Left ventricle myocardium superior (tissue), 1 donor: ENCODE data around the gene LRRFIP1. TPM values are rescaled to one million over a fixed set of nuclear protein-coding genes. Genes with fewer than 3 reads are reported as not detected.
A peak's percentile ranks its signal among the peaks of the same experiment; 100 is the strongest.

Experiments
- ATAC-seq: fragments of 200-7000 bp; cut with Tn5 transposase; one replicate; pipeline ENCODE4 v1.9.1; 2020; ENCODE audit warnings: mild to moderate bottlenecking, moderate library complexity
- DNase-seq: peaks from one replicate; pipeline ENCODE4 v3.0.0-alpha.2; 2020
- intact Hi-C: fragments of 100-400 bp; cut with micrococcal nuclease; formaldehyde crosslinking; loops from one replicate; pipeline ENCODE4 v1.11.0; 2022
- total RNA-seq: library from RNA; stranded (reverse); fragmentation: NEBNext Ultra II Directional; extraction: Animal tissue kit (Norgen Biotek cat#: 25700); gene quantifications from one replicate; pipeline ENCODE4 v1.2.1, GENCODE V29; 2021
- donor health status: DM: no; HTN: yes; CAD: no; lungs with severe emphysema.

The LRRFIP1 gene
- total RNA-seq, 1 donor from 2014 or later = 101 TPM

DNA sequence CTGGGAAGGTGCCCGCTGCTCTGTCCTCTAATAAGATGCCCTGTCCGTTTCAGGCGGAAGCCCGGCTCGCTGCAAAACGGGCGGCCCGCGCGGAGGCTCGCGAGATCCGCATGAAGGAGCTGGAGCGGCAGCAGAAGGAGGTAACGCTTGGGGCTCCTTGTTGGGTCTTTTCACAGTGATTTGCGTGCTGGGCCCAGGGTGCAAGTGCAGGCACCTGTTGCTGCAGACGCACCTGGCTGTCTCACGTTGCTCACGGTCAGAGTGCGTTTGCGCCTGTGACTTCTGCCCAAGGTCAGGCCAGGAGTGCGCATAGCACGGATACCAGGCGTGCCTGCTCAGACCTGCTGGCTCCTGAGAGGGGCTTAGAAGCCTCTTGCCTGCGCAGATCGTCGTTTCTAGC is 81.1 kb downstream of the LRRFIP1 start:
- no peak for DNase-seq
- intact Hi-C loops = no loop called here
- peak; percentile 9 for ATAC-seq

DNA sequence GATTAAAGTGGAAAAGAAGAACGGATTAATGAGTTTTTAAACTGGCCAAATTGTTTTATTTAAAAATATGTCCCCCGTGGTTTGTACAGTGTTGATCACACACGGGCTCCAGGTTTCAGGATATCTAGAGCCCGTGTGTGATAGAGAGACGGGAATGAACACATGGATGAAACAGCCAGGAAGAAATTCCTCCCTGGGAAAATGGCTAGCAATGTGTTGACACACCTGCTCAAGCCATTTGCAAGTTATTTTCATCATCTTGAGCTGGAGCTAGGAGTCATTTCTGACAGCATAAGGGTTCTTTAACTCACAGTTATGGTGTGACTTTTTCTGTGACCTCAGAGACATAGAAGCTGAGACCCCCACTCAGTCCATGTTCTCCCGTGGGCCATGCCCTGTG is 81.6 kb downstream of the LRRFIP1 start:
- DNase-seq = no peak

DNA sequence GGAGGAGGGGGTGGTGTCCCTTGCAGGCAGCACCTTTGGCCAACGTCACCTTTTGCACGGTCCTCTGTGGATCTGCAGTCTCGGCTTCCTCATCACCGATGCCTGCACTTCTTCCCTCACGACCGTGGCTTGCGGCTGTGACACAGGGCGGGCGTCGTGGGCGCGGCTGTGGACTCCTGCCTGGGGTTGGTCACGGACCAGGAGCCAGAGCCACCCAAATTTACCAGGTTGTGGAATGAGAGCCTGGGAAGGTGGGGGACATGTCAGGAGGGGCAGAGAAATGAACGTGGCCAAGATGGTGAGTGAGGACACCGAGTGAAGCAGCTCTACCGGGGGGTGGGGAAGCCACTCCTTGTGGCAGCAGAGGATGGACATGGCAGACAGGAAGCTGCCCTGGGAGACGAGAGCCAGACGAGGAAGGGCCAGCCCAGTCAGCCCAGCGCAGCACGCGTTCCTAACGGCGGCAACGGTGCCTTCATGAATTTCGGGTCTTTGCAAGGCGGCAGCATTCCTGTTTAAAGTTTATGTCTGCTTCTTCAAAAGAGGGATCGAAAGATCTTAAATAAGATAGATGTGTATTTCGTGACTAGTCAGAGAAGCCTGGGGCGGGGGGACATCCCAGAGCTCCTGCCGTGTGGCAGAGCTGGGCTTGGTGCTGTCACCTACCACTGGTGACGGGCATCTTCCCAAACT is 84.2 kb downstream of the LRRFIP1 start:
- intact Hi-C loops = no loop called here
- ATAC-seq (no peak), DNase-seq (no peak)

More for the DNA sequence above, 81.6 kb downstream of the LRRFIP1 start:
- intact Hi-C loops = no loop called here
- ATAC-seq = no peak

DNA sequence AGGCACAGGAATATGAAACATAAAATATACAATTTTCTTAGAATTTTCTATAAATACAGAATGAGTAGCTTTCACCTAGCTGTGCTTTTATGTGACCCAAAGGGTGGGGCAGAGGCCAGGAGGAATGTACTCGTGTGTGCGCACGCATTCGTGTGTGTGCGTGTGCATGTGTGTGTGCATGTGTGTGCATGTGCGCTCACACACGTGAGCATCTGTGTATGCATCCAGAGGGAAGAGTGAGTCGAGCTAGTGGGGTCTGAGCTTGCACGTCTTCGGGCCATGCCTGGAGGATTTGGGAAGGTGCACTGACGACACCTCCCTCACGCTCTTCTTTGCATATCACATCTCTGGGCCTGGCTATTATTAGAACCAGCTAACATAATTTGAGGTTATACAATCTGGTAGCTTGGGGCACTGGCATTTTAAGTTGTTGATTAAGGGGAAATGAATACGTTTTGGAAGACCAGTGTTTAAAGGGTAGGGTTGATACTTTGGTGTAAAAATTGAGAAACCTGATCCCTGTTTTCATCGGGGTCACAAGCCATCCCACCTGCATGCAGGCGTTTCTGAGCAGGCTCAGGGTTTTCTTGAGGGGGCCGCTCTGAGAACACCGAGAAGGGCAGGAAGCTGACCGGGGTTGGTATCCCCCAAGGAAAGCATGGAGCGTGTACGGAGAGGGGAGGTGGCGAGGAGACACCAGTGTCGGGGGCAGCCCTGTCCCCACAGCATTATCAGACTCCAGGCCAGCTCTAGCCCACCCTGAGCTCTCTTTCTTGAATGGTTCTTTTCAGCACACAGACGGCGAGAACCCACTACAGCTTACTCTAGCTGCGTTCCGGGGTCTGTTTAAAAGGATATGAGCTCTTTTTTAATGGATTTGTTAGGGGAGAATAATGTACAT is 85.3 kb downstream of the LRRFIP1 start:
- peak; percentile 60 for ATAC-seq
- intact Hi-C loops = no loop called here
- DNase-seq = no peak

DNA sequence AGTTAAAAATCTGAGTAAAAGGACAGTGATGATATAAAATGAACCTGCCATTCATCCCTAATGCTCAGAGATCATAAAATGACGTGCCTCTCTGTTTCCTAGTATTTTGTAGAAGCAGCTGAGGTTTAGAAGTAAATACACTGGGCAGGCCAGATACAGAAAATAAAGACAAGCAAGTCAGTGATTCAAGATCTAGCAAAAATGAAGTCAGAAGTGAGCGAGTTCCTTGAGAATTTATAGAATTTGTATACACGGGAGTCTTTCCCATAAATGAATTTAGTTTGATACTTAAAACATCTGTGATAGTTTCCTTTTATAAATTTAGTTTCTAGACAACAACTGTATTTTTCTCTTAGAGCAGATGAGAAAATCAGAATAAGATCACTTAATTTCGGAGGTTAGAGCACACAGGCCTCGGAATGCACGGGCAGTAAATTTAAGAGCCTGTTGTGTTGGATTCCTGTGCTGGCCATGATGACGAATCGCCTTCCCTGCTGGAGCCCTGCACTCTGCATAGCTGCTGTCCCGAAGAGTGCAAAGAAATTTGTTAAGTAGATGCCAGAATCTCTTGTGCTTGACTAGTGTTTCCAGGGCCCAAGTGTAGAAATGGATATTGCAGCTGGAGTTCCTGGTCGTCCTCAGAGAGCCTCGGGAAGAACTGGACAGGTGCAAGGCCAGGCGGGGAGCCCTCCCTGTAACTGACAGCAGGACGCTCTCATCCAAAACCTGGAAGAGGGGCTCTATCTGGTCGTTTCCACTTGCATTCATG is 87.5 kb downstream of the LRRFIP1 start:
- intact Hi-C loops = no loop called here
- DNase-seq = no peak
- peak; percentile 77 for ATAC-seq

DNA sequence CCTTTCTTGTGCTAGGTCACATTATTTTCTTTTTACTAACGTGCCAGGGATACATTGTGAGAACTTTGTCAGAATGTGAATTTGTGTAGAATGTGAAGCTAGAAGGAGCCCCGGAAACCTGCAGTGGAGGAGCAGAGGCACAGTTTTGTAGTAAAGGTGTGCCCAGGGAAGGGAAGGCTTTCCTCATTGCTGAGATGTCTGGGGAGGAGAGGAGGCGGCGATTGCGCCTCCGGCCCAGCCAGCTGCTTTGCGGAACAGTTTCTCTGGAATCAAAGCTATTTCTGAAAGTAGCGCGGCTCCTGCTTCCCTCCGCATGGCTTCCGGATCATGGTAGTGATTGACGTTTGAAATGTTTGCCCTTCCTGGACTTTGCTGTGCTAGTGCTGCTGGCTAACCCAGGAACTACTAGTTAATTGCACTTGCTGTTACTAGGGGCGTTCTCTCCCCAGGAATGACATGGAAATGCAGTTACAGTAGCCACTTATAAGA is 88.1 kb downstream of the LRRFIP1 start:
- intact Hi-C loops = no loop called here
- peak; percentile 56 for ATAC-seq
- DNase-seq = peak; percentile 52

DNA sequence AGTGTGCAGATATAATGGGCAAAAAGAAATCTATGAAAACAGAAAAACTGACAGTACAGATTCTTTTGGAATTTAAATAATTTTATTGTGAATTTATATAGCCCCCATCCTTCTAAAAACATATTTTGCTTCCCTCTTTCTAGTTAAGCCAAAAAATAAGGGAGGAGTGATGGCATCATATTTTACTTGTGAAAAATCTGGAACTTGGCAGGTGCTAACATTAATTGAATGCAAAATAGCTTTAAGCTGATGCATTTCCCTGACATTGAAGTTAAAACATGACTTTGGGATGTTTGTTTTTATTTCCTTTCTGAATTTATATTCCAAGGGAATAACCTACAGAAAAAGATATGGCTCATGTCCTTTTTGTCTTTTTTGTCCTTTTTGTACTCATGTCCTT is 88.6 kb downstream of the LRRFIP1 start:
- DNase-seq (no peak), ATAC-seq (no peak)
- intact Hi-C loops = no loop called here

DNA sequence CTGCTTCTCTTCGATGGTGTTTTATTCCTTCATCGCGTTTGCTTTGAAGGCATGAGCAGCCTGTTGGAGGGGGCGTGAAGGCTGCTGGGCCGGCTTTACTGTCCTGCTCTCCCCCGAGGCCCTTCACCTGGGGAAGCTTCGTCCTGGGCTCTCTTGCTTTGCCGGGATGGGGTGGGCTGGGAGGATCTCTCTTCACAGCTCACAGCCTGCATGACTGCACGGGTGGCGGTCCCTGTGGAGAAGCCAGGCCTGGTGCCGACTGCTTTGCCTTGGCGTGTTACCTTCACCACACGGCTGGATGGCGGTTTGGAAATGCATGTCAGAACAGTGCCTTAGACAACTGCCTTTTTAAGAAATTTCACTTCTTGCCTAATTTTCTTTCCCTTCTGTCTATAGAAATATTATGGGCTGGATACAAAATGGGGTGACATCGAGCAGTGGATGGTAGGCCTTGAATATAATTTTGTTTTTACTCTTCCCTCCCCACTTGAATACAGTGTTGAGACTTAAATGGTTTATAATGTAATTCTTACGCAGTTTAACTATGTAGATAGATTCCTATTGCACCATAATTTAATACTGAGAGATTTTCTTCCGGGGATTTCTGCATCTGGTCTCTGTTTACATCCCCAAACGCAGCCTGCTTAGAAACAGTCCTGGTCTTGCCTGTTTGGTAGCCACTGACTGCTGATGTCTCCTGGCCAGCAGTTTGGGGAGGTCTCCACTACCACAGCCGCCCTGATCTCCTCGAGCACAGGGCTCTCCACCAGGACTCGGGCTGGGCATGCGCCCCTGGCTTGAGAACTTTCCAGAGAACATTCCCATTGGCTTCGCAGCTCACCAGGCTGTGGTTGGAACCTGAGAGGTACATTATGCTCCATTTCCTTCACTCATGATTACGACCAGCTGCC is 90.2 kb downstream of the LRRFIP1 start:
- ATAC-seq (no peak), DNase-seq (no peak)
- intact Hi-C loops = no loop called here

DNA sequence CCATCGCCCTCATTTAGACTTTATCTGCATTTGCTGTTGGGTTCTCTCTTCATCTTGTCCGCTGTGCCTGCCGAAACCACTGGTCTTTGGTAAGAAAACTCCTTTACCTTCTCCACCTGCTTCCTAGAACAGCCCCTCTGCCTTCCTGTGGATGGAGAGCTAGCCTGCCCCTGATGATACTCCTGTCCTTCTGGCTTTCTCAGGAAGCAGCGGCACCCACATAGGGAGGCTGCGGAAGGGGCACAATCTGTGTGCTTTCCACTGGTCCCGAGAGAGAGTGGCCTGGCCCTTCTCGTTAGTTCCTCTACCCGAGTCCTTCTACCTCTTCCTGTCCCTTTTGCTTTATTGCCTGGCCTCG is 90.9 kb downstream of the LRRFIP1 start:
- intact Hi-C loops = no loop called here
- DNase-seq (no peak), ATAC-seq (no peak)

DNA sequence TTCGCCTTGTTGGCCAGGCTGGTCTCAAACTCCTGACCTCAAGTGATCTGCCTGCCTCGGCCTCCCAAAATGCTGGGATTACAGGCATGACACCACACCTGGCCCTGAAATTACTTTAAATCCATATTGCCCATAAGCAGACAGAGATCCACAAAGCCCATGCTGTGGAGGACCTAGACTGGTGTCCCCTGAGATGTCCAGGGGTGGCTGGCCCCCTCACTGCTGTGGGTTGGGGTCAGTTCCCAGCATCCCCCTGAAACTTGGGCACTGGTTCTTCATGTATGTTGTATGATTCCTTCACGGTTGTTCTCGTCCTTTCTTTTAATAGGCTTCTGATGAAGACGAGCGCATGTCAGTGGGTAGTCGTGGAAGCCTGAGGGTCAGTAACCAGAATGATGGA is 93.1 kb downstream of the LRRFIP1 start:
- intact Hi-C loops = no loop called here
- ATAC-seq (no peak), DNase-seq (no peak)

DNA sequence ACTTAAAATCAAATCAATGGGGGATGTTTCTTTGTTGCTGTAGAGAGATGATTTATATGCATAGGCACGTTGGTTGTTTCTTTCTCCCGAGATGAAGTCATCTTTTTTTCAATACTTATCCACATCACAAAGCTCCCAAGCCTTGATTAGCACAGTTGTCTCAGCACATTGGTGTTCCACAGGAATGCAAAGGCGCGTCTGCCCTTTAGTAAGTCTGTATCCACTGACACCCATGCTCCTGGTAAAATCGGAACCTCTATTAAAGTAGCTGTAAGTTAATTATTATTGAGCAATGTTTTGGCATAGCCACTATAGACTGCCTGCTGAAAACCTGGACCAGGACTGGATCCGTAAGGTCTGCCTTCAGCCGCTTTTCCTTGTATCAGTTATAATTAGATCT is 93.6 kb downstream of the LRRFIP1 start:
- DNase-seq = no peak
- intact Hi-C loops = no loop called here
- ATAC-seq = peak; percentile 37

DNA sequence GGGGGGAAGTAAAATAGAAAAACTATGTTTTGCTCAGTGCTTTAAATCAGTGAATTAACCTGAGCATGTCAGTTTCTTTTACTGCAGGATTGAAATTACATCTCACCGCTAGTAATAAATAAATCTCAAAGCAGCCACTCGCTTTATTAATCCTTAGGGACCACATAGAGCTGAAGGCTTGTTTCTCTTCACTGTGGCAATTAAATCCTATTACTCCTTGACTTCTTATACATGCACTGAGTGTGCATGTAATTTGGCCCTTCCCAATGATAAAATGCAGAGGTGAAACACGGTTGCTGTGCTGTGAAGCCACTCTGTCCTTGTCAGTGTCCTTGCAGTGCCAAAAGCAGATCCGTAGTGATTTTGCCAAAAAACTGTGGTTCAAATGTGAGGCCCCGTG is 94.1 kb downstream of the LRRFIP1 start:
- ATAC-seq (no peak), DNase-seq (no peak)
- intact Hi-C loops = no loop called here

DNA sequence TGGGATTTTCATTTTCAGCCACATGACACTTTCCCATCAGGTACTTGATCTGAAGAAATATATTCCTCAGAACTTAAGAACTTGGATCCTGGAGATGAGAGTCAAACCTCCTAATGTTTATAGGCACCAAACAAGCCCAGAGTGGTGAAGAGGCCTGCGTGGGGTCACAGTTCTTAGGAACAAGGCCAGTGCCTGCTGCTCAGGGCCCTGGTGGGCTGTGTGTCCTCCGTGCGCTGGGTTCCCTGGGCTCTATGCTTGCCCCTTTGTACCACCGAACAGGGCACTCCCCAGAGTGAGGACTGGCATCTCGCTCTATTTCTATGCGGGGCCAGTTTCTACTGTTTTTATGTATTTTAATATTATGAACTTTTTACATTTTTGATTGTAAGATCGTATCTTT is 95.2 kb downstream of the LRRFIP1 start:
- DNase-seq = no peak
- intact Hi-C loops = no loop called here

DNA sequence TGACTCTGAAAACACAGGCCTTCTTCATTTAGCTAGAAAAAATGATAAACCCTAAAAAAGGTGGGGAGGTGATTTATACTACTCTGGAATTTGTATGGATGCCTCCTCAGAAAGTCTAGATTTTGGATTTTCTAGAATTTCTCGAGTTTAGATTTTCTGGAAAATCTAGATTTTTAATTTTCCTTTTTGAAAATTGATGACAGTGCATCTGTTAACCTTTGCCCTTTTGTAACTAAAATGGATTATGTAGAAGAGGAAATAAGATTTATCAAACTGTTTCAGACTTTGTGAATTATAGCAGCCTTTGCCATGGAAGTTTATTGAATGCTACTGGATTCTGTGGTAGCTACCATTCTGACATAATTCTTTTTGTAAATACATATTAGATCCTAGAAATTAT is 95.6 kb downstream of the LRRFIP1 start:
- ATAC-seq (no peak), DNase-seq (no peak)
- intact Hi-C loops = no loop called here

More for the DNA sequence above, 95.2 kb downstream of the LRRFIP1 start:
- ATAC-seq = no peak

DNA sequence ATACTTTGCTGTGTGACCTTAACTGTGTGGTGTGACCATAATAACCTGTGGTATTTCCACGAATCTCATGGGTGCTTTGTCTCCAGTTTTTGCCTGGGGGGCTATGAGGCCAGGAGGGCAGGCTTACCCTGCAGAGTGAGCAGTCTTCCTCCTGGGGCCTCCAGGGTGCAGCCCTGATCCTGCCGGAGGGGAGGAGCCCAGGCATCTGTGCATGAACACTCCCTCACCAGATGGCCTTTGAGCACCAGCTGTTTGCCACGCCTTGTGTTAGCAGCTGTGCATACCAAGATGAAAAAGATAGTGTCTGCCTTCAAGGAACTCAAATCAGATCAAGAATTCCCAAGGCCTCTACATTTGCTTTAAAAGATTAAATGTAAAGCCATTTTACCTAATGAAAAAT is 96.2 kb downstream of the LRRFIP1 start:
- ATAC-seq (peak; percentile 54), DNase-seq (peak; percentile 60)
- intact Hi-C loops = no loop called here

DNA sequence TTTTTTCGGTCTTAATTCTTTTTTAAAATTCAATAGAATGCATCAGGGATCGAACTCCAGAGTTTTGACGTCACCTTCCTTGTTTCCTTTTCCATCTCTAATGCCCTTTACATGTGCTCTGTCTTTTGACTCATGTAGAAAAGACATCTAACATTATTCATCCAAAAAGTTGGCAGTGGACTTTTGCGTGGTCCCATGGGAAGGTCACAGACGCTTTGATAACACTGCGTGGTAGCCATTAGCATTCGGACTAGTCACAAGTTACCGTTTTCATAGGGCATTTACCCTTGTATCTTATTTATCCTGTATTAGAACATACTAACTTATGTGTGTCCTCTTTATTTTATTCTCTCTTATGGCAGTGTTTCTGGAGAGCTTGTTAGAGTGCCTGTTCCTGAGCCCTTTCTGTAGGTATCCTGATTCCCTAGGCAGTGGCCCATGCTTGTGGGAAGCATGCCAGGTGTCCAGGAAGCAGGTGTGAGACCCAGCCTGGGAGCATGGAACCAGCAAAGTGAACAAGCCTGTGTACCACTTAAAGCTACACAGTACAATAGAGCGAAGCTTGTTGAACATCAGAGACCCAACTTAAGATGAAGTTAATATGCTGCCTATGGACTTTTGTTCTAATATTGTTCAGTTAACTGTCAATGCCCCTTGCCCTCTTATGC is 97.6 kb downstream of the LRRFIP1 start:
- intact Hi-C loops = no loop called here
- DNase-seq (no peak), ATAC-seq (no peak)

DNA sequence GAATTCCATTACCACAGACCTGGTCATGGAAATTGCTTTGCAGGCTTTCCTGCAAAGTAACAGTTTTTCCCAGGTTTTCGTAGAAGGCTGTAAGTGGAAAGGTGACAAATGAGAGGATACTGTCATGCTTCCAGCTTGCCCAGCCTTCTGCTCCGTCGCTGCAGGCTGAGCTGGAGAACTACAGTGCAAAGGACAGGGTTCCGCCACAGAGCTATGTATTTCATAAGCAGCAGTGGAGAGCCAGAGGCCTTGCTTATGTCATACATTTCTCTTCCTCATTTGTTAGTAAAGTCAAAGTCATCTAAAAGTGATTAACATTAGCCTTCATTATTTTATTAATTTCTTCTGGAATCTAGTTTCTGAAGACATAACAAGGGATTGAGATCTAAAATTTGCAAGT is 98.3 kb downstream of the LRRFIP1 start:
- intact Hi-C loops = no loop called here
- peak; percentile 49 for ATAC-seq
- DNase-seq = no peak

DNA sequence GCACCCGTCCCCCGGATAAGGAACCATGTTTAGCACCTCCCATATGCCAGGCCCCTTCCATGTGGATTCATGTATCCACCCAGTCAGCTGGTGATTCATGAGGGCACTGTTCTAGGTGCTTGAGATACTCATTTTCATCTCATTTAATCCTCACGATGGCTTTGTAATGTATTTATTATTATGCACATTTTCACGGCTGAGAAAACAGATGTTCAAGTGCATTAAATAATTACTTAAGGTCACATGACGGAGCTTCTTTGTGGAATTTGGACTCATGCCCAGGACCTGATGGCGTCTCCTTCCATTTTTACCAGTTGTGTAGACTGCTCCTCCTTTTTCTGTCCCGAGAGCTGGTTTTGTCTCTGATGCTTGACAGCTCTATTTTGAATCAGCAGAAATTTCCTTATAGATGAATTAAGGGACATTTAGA is 99.0 kb downstream of the LRRFIP1 start:
- ATAC-seq (peak; percentile 67), DNase-seq (no peak)
- intact Hi-C loops = no loop called here
